Epithelial cell of umbilical artery (primary cell): ENCODE data around the gene MAPK14. TPM values are rescaled to one million over a fixed set of nuclear protein-coding genes. Genes with fewer than 3 reads are reported as not detected.

Source experiments
- total RNA-seq: library from RNA; depleted of rRNA; stranded (reverse); fragments of >200 nt; gene quantifications from 2 replicates; pipeline ENCODE4 v1.2.3, GENCODE V29; 2014

Gene MAPK14
- 51.0 and 75.2 TPM in 2 replicates for total RNA-seq

GRCh38 chr6:36027501-36028087 lies at the start of gene MAPK14:
MAPK14 (plus strand) TSS chr6:36027808; CDS start chr6:36028158, 350 bp downstream.

GRCh38 chr6:36023996-36024795 lies 3.4 kb upstream of the MAPK14 start, which contains the start of gene SLC26A8:
SLC26A8 (minus strand) TSS chr6:36024641; CDS start chr6:36019707, 4,934 bp downstream.

GRCh38 chr6:36129941-36130666 lies 102.5 kb downstream of the MAPK14 start, which contains the start of gene MAPK13:
MAPK13 (plus strand) TSS chr6:36130513; CDS start chr6:36130583, 70 bp downstream.

Other genes starting within 250 kb of the MAPK14 start
- gene CLPSL1, start 246.8 kb upstream of the MAPK14 start, total RNA-seq: not detected in 2 replicates
- not detected in 2 replicates for gene CLPS, start 230.5 kb upstream of the MAPK14 start, total RNA-seq
- not detected in 2 replicates for gene LHFPL5, start 222.5 kb upstream of the MAPK14 start, total RNA-seq
- 96.5 and 117 TPM in 2 replicates for gene SRPK1, start 106.7 kb upstream of the MAPK14 start, total RNA-seq
- gene SLC26A8, start 3.2 kb upstream of the MAPK14 start, total RNA-seq: not detected in 2 replicates
- gene MAPK13, start 102.7 kb downstream of the MAPK14 start, total RNA-seq: 1.6 and 3.6 TPM in 2 replicates
- 6.4 and 6.8 TPM in 2 replicates for gene BRPF3, start 168.9 kb downstream of the MAPK14 start, total RNA-seq
- gene PNPLA1, start 242.3 kb downstream of the MAPK14 start, total RNA-seq: not detected in 2 replicates